ENCODE results near the gene DLST. TPM values are rescaled to one million over a fixed set of nuclear protein-coding genes. Genes with fewer than 3 reads are reported as not detected.

The DLST gene
- polyA plus RNA-seq, 3 donors, result 6.7 to 76.5 (median 7.3) TPM

- no peak for TF ChIP-seq CTCF (IDR thresholded peaks at IDR 0.05)
- peaks cover 3 to 23% of the 10 kb centered on the region in 2 donors for H3K27me3 ChIP-seq (ENCODE audit: control insufficient read depth in 2 of 2, insufficient read depth in 2 of 2, low read length in 2 of 2)
- H3K4me3 ChIP-seq (replicated peaks in 1 of 3; ENCODE audit: low read depth in 2 of 3, low read length in 3 of 3), result no peak overlapping the region
- H3K4me3 Mint-ChIP-seq, result no peak overlapping the region
- peaks cover 4% of the 10 kb centered on the region for H3K4me1 Mint-ChIP-seq
- H3K36me3 Mint-ChIP-seq, result no peaks in the 10 kb centered on the region
- H3K4me1 ChIP-seq (ENCODE audit: control insufficient read depth in 1 of 2, insufficient read depth in 2 of 2, low read length in 2 of 2), result peaks cover 9 to 13% of the 10 kb centered on the region in 2 donors
- WGBS (ENCODE audit: insufficient coverage), result 95% methylated on average over 4 of the region's 6 CpGs
- no peaks in the 10 kb centered on the region for H3K9me3 ChIP-seq (replicated peaks in 1 of 2; ENCODE audit: control insufficient read depth in 1 of 2, insufficient read depth in 1 of 2, low read length in 2 of 2)
- H3K79me2 ChIP-seq (ENCODE audit: insufficient read depth, low read length), result no peaks in the 10 kb centered on the region
- H2AFZ ChIP-seq (ENCODE audit: insufficient read depth, low read depth, low read length, poor library complexity, severe bottlenecking), result no peak overlapping the region
- DNase-seq, result no peak
- H3K27me3 Mint-ChIP-seq (ENCODE audit: low read depth in 3 of 3), result peaks cover 17 to 38% (median 18%) of the 10 kb centered on the region in 3 donors
- H3K36me3 ChIP-seq (replicated peaks in 1 of 2; ENCODE audit: control insufficient read depth in 1 of 2, insufficient read depth in 2 of 2, low read length in 2 of 2), result no peaks in the 10 kb centered on the region
- peaks cover 0 to 3% (median 0%) of the 10 kb centered on the region in 7 donors for H3K9me3 Mint-ChIP-seq
- H3K4me2 ChIP-seq (replicated peaks; ENCODE audit: extremely low read depth, low read length, poor library complexity, severe bottlenecking), result no peak overlapping the region
- H3K9ac ChIP-seq (ENCODE audit: insufficient read depth, low read length, poor library complexity, severe bottlenecking), result no peak overlapping the region
- no peaks in the 10 kb centered on the region for H4K20me1 ChIP-seq (ENCODE audit: insufficient read depth, low read length)
- no peak overlapping the region for H3K27ac Mint-ChIP-seq
- intact Hi-C loops (cut with micrococcal nuclease), result no loop called here
- H3K27ac ChIP-seq (ENCODE audit: low read depth in 1 of 2, low read length in 2 of 2), result no peak overlapping the region
Measured at GRCh38 chr14:74952180-74952665, 70.5 kb downstream of the DLST start.

GRCh38 chr14:74952697-74953484, 71.2 kb downstream of the DLST start:
- Histone ChIP-seq H3K9me3 (replicated peaks in 1 of 2; ENCODE audit: control insufficient read depth in 1 of 2, insufficient read depth in 1 of 2, low read length in 2 of 2) (no peaks in the 10 kb centered on the region), H4K20me1 (ENCODE audit: insufficient read depth, low read length) (no peaks in the 10 kb centered on the region), H3K27ac (ENCODE audit: low read depth in 1 of 2, low read length in 2 of 2) (no peak overlapping the region), H3K79me2 (ENCODE audit: insufficient read depth, low read length) (no peaks in the 10 kb centered on the region), H3K9ac (ENCODE audit: insufficient read depth, low read length, poor library complexity, severe bottlenecking) (no peak overlapping the region), H3K4me2 (replicated peaks; ENCODE audit: extremely low read depth, low read length, poor library complexity, severe bottlenecking) (no peak overlapping the region), H3K4me1 (ENCODE audit: control insufficient read depth in 1 of 2, insufficient read depth in 2 of 2, low read length in 2 of 2) (peaks cover 9 to 13% of the 10 kb centered on the region in 2 donors), H3K4me3 (replicated peaks in 1 of 3; ENCODE audit: low read depth in 2 of 3, low read length in 3 of 3) (no peak overlapping the region), H3K27me3 (ENCODE audit: control insufficient read depth in 2 of 2, insufficient read depth in 2 of 2, low read length in 2 of 2) (peaks cover 3 to 23% of the 10 kb centered on the region in 2 donors), H2AFZ (ENCODE audit: insufficient read depth, low read depth, low read length, poor library complexity, severe bottlenecking) (no peak overlapping the region), H3K36me3 (replicated peaks in 1 of 2; ENCODE audit: control insufficient read depth in 1 of 2, insufficient read depth in 2 of 2, low read length in 2 of 2) (no peaks in the 10 kb centered on the region)
- Mint-ChIP-seq H3K27me3 (ENCODE audit: low read depth in 3 of 3) (peaks cover 17 to 38% (median 21%) of the 10 kb centered on the region in 3 donors), H3K9me3 (peaks cover 0 to 3% (median 0%) of the 10 kb centered on the region in 7 donors), H3K4me1 (peaks cover 4% of the 10 kb centered on the region), H3K36me3 (no peaks in the 10 kb centered on the region), H3K4me3 (no peak overlapping the region), H3K27ac (peak overlapping the region in 1 of 7 donors; percentile 68)
- DNase-seq, result no peak
- intact Hi-C loops (cut with micrococcal nuclease), result no loop called here
- TF ChIP-seq CTCF (IDR thresholded peaks at IDR 0.05), result no peak
- WGBS (ENCODE audit: insufficient coverage), result 92% methylated on average over 17 of the region's 18 CpGs

Other genes with a start within 250 kb of the DLST start
- 10 to 100 TPM; 12.5 to 23.3 (median 20.0) TPM for gene AREL1, start 168.8 kb upstream of the DLST start, polyA plus RNA-seq
- 10 to 100 TPM; 14.8 to 22.6 (median 17.5) TPM for gene FCF1, start 168.8 kb upstream of the DLST start, polyA plus RNA-seq
- 10 to 100 TPM in 1 of 3 donors, 1 to 10 TPM in 2; 2.9 to 19.2 (median 6.2) TPM for gene YLPM1, start 118.6 kb upstream of the DLST start, polyA plus RNA-seq
- under 1 TPM in 1 of 3 donors, not detected in 2; 0.03 TPM for gene PROX2, start 5.8 kb upstream of the DLST start, polyA plus RNA-seq
- gene RPS6KL1, start 41.3 kb downstream of the DLST start, polyA plus RNA-seq, result under 1 TPM in 1 of 3 donors, not detected in 2; 0.13 TPM
- under 1 TPM in 1 of 3 donors, not detected in 2; 0.03 TPM for gene PGF, start 73.7 kb downstream of the DLST start, polyA plus RNA-seq
- gene EIF2B2, start 121.0 kb downstream of the DLST start, polyA plus RNA-seq, result 10 to 100 TPM; 20.8 to 26.3 (median 23.9) TPM
- 1 to 10 TPM; 3.4 to 6.3 (median 5.1) TPM for gene MLH3, start 169.6 kb downstream of the DLST start, polyA plus RNA-seq
- gene ACYP1, start 182.1 kb downstream of the DLST start, polyA plus RNA-seq, result 10 to 100 TPM in 1 of 3 donors, 1 to 10 TPM in 2; 2.8 to 11.8 (median 4.3) TPM
- under 1 TPM in 1 of 3 donors, not detected in 2; 0.08 TPM for gene ZC2HC1C, start 187.7 kb downstream of the DLST start, polyA plus RNA-seq
- gene NEK9, start 245.1 kb downstream of the DLST start, polyA plus RNA-seq, result 10 to 100 TPM in 2 of 3 donors, 1 to 10 TPM in 1; 8.9 to 27.8 (median 10.1) TPM